PC-9 (cell line): ENCODE data around the gene MYO7B.
"Not testable (repeated sequence)": the region's sequence is repeated elsewhere in the genome, so short reads cannot be mapped to it uniquely, and the experiment has no call there.

ENCODE experiments used
- EZH2 ChIP-seq: fragments of 200-600 bp; sonication (generic); IDR thresholded peaks from 2 replicates; pipeline ENCODE4 v1.8.0; 2017; ENCODE audit warnings: antibody characterized with exemption, low read depth
- TF ChIP-seq, protein P1 (sequence below): fragments of 200-600 bp; sonication (generic); conservative IDR thresholded peaks from 2 replicates; pipeline ENCODE4 v1.6.1; 2017; ENCODE audit warnings: mixed run types, antibody characterized with exemption, mild to moderate bottlenecking, moderate library complexity

DNA sequence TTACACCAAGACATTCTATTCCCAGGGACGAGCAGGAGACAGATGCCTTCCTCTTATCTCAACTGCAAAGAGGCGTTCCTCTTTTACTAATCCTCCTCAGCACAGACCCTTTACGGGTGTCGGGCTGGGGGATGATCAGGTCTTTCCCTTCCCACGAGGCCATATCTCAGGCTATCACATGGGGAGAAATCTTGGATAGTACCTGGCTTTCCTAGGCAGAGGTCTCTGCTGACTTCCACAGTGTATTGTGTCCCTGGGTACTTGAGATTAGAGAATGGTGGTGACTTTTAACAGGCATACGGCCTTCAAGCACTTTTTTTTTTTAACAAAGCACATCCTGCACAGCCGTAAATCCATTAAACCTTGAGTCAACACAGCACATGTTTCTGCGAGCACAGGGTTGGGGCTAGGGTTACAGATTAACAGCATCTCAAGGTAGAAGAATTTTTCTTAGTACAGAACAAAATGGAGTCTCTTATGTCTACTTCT lies 7.6 kb downstream of the MYO7B start:
- TF ChIP-seq, protein P1, sequence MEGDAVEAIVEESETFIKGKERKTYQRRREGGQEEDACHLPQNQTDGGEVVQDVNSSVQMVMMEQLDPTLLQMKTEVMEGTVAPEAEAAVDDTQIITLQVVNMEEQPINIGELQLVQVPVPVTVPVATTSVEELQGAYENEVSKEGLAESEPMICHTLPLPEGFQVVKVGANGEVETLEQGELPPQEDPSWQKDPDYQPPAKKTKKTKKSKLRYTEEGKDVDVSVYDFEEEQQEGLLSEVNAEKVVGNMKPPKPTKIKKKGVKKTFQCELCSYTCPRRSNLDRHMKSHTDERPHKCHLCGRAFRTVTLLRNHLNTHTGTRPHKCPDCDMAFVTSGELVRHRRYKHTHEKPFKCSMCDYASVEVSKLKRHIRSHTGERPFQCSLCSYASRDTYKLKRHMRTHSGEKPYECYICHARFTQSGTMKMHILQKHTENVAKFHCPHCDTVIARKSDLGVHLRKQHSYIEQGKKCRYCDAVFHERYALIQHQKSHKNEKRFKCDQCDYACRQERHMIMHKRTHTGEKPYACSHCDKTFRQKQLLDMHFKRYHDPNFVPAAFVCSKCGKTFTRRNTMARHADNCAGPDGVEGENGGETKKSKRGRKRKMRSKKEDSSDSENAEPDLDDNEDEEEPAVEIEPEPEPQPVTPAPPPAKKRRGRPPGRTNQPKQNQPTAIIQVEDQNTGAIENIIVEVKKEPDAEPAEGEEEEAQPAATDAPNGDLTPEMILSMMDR, result not testable (repeated sequence)
- TF ChIP-seq EZH2, result not testable (repeated sequence)
